ENCODE data around the gene TMEM72. TPM values are rescaled to one million over a fixed set of nuclear protein-coding genes. Genes with fewer than 3 reads are reported as not detected.

The TMEM72 gene
- total and polyA plus RNA-seq, 2 experiments from 2014 or later, result not detected

DNA sequence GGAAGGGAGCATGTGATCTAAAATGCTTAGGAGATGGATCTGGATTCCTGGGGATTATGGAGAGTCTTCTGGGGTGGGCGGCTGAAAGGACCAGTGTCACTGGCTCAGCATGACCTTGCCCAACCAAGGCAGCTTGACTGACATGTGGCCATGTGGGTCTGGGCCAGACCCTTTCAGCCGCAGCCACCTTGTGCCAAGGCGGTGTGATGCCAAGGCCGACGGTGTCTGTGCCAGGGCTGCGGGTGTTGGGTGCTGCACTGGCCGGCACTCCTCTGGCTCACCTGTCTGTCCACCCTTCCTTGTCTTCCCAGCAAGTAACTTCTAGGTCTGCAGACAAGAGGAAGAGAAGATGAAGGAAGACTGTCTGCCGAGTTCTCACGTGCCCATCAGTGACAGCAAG is 58.7 kb downstream of the TMEM72 start:
- Histone ChIP-seq H3K4me3 (no peak overlapping the region), H3K79me2 (replicated peaks; ENCODE audit: insufficient read depth) (no peaks in the 10 kb centered on the region; the same call in 1 of the 2 replicates), H3K4me2 (no peak overlapping the region), H3K36me3 (ENCODE audit: insufficient read depth) (no peaks in the 10 kb centered on the region), H3K4me1 (ENCODE audit: insufficient read depth) (peaks cover 34% of the 10 kb centered on the region), H2AFZ (no peak overlapping the region), H3F3A (replicated peaks; ENCODE audit: low read depth) (peaks cover 1% of the 10 kb centered on the region; the same call in 1 of the 2 replicates), H3K9me2 (ENCODE audit: insufficient read depth) (peaks cover 9% of the 10 kb centered on the region; the same call in 1 of the 2 replicates), H4K20me1 (replicated peaks; ENCODE audit: insufficient read depth) (no peaks in the 10 kb centered on the region), H3K27me3 (ENCODE audit: insufficient read depth) (no peaks in the 10 kb centered on the region), H3K27ac (ENCODE audit: low read depth) (no peak overlapping the region)
- H3K27ac Mint-ChIP-seq, result no peak overlapping the region
- H3K9me3 Mint-ChIP-seq, result no peaks in the 10 kb centered on the region; the same call in 2 of the 3 replicates
- no peak for TF ChIP-seq ZNF114 (CRISPR knock-in tag; IDR thresholded peaks at IDR 0.05)
- TF ChIP-seq CREB1 (CRISPR knock-in tag; IDR thresholded peaks at IDR 0.05; ENCODE audit: low read depth), result no peak
- TF ChIP-seq EZH2 (IDR thresholded peaks at IDR 0.05; ENCODE audit: low read depth, unreplicated experiment), result no peak
- TF ChIP-seq, protein P1, sequence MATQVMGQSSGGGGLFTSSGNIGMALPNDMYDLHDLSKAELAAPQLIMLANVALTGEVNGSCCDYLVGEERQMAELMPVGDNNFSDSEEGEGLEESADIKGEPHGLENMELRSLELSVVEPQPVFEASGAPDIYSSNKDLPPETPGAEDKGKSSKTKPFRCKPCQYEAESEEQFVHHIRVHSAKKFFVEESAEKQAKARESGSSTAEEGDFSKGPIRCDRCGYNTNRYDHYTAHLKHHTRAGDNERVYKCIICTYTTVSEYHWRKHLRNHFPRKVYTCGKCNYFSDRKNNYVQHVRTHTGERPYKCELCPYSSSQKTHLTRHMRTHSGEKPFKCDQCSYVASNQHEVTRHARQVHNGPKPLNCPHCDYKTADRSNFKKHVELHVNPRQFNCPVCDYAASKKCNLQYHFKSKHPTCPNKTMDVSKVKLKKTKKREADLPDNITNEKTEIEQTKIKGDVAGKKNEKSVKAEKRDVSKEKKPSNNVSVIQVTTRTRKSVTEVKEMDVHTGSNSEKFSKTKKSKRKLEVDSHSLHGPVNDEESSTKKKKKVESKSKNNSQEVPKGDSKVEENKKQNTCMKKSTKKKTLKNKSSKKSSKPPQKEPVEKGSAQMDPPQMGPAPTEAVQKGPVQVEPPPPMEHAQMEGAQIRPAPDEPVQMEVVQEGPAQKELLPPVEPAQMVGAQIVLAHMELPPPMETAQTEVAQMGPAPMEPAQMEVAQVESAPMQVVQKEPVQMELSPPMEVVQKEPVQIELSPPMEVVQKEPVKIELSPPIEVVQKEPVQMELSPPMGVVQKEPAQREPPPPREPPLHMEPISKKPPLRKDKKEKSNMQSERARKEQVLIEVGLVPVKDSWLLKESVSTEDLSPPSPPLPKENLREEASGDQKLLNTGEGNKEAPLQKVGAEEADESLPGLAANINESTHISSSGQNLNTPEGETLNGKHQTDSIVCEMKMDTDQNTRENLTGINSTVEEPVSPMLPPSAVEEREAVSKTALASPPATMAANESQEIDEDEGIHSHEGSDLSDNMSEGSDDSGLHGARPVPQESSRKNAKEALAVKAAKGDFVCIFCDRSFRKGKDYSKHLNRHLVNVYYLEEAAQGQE (IDR thresholded peaks at IDR 0.05; ENCODE audit: unreplicated experiment), result no peak
- TF ChIP-seq, protein P2, sequence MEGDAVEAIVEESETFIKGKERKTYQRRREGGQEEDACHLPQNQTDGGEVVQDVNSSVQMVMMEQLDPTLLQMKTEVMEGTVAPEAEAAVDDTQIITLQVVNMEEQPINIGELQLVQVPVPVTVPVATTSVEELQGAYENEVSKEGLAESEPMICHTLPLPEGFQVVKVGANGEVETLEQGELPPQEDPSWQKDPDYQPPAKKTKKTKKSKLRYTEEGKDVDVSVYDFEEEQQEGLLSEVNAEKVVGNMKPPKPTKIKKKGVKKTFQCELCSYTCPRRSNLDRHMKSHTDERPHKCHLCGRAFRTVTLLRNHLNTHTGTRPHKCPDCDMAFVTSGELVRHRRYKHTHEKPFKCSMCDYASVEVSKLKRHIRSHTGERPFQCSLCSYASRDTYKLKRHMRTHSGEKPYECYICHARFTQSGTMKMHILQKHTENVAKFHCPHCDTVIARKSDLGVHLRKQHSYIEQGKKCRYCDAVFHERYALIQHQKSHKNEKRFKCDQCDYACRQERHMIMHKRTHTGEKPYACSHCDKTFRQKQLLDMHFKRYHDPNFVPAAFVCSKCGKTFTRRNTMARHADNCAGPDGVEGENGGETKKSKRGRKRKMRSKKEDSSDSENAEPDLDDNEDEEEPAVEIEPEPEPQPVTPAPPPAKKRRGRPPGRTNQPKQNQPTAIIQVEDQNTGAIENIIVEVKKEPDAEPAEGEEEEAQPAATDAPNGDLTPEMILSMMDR (conservative IDR thresholded peaks at IDR 0.05; ENCODE audit: low read depth in 2 of 2), result no peak
- TF ChIP-seq, protein P3, sequence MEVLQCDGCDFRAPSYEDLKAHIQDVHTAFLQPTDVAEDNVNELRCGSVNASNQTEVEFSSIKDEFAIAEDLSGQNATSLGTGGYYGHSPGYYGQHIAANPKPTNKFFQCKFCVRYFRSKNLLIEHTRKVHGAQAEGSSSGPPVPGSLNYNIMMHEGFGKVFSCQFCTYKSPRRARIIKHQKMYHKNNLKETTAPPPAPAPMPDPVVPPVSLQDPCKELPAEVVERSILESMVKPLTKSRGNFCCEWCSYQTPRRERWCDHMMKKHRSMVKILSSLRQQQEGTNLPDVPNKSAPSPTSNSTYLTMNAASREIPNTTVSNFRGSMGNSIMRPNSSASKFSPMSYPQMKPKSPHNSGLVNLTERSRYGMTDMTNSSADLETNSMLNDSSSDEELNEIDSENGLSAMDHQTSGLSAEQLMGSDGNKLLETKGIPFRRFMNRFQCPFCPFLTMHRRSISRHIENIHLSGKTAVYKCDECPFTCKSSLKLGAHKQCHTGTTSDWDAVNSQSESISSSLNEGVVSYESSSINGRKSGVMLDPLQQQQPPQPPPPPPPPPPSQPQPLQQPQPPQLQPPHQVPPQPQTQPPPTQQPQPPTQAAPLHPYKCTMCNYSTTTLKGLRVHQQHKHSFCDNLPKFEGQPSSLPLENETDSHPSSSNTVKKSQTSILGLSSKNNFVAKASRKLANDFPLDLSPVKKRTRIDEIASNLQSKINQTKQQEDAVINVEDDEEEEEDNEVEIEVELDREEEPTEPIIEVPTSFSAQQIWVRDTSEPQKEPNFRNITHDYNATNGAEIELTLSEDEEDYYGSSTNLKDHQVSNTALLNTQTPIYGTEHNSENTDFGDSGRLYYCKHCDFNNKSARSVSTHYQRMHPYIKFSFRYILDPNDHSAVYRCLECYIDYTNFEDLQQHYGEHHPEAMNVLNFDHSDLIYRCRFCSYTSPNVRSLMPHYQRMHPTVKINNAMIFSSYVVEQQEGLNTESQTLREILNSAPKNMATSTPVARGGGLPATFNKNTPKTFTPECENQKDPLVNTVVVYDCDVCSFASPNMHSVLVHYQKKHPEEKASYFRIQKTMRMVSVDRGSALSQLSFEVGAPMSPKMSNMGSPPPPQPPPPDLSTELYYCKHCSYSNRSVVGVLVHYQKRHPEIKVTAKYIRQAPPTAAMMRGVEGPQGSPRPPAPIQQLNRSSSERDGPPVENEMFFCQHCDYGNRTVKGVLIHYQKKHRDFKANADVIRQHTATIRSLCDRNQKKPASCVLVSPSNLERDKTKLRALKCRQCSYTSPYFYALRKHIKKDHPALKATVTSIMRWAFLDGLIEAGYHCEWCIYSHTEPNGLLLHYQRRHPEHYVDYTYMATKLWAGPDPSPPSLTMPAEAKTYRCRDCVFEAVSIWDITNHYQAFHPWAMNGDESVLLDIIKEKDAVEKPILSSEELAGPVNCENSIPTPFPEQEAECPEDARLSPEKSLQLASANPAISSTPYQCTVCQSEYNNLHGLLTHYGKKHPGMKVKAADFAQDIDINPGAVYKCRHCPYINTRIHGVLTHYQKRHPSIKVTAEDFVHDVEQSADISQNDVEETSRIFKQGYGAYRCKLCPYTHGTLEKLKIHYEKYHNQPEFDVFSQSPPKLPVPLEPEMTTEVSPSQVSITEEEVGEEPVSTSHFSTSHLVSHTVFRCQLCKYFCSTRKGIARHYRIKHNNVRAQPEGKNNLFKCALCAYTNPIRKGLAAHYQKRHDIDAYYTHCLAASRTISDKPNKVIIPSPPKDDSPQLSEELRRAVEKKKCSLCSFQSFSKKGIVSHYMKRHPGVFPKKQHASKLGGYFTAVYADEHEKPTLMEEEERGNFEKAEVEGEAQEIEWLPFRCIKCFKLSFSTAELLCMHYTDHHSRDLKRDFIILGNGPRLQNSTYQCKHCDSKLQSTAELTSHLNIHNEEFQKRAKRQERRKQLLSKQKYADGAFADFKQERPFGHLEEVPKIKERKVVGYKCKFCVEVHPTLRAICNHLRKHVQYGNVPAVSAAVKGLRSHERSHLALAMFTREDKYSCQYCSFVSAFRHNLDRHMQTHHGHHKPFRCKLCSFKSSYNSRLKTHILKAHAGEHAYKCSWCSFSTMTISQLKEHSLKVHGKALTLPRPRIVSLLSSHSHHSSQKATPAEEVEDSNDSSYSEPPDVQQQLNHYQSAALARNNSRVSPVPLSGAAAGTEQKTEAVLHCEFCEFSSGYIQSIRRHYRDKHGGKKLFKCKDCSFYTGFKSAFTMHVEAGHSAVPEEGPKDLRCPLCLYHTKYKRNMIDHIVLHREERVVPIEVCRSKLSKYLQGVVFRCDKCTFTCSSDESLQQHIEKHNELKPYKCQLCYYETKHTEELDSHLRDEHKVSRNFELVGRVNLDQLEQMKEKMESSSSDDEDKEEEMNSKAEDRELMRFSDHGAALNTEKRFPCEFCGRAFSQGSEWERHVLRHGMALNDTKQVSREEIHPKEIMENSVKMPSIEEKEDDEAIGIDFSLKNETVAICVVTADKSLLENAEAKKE (CRISPR knock-in tag; IDR thresholded peaks at IDR 0.05), result no peak
- no peak for TF ChIP-seq EZH2phosphoT487 (IDR thresholded peaks at IDR 0.05; ENCODE audit: unreplicated experiment)
- TF ChIP-seq STAT1 (IDR thresholded peaks at IDR 0.05; ENCODE audit: unreplicated experiment), result no peak
- no peak for TF ChIP-seq NANOG (IDR thresholded peaks at IDR 0.05; ENCODE audit: borderline replicate concordance)
- TF ChIP-seq JUNB (IDR thresholded peaks at IDR 0.05; ENCODE audit: unreplicated experiment), result no peak
- TF ChIP-seq, protein P4, sequence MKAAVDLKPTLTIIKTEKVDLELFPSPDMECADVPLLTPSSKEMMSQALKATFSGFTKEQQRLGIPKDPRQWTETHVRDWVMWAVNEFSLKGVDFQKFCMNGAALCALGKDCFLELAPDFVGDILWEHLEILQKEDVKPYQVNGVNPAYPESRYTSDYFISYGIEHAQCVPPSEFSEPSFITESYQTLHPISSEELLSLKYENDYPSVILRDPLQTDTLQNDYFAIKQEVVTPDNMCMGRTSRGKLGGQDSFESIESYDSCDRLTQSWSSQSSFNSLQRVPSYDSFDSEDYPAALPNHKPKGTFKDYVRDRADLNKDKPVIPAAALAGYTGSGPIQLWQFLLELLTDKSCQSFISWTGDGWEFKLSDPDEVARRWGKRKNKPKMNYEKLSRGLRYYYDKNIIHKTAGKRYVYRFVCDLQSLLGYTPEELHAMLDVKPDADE (IDR thresholded peaks at IDR 0.05), result no peak
- H3K36me3 Mint-ChIP-seq (ENCODE audit: low read depth), result peaks cover 22% of the 10 kb centered on the region
- DNase-seq (ENCODE audit: low spot score), result no peak
- peaks cover 17% of the 10 kb centered on the region for H3K27me3 Mint-ChIP-seq (ENCODE audit: insufficient read depth, low read depth, poor library complexity)
- no peak for ATAC-seq
- H3K4me1 Mint-ChIP-seq, result peaks cover 47% of the 10 kb centered on the region
- no peak overlapping the region for H3K4me3 Mint-ChIP-seq

All from GM23338 (cell line).